Liver (tissue), 9 donors: Measurements from ENCODE around the gene FKTN. TPM values are rescaled to one million over a fixed set of nuclear protein-coding genes. Genes with fewer than 3 reads are reported as not detected.

Experiments used
- DNase-seq: peaks from one replicate; pipeline ENCODE4 v3.0.0-alpha.2; 2017; ENCODE audit warnings: low spot score
- H3K27ac ChIP-seq, 2 donors: one replicate each; pipeline ENCODE4 v1.7.0; 2013; ENCODE audit warnings: inconsistent platforms in 2 of 2, low read length in 2 of 2, control low read depth in 1 of 2, low read depth in 1 of 2, mild to moderate bottlenecking in 1 of 2
- H3K27me3 ChIP-seq, 4 donors: one replicate each; pipeline versions ENCODE4 v1.6.1 to v1.7.0; 2013; ENCODE audit warnings: low read length in 3 of 4, inconsistent platforms in 1 of 4, mild to moderate bottlenecking in 1 of 4, moderate library complexity in 1 of 4; ENCODE audit not compliant: control insufficient read depth in 4 of 4, insufficient read depth in 4 of 4
- H3K36me3 ChIP-seq, 4 donors: one replicate each; pipeline versions ENCODE4 v1.6.1 to v1.7.0; 2013; ENCODE audit warnings: low read length in 3 of 4, mild to moderate bottlenecking in 3 of 4, low read depth in 1 of 4, moderate library complexity in 1 of 4; ENCODE audit not compliant: control insufficient read depth in 4 of 4, insufficient read depth in 3 of 4
- H3K4me1 ChIP-seq, 4 donors: one replicate each; pipeline versions ENCODE4 v1.6.1 to v1.7.0; 2013; ENCODE audit warnings: low read length in 3 of 4, mild to moderate bottlenecking in 3 of 4, moderate library complexity in 1 of 4; ENCODE audit not compliant: control insufficient read depth in 4 of 4, insufficient read depth in 4 of 4
- H3K4me3 ChIP-seq, 3 donors: one replicate each; pipeline versions ENCODE4 v1.6.1 to v1.7.0; 2013; ENCODE audit warnings: low read length in 3 of 3, control low read depth in 1 of 3, low read depth in 1 of 3, mild to moderate bottlenecking in 1 of 3
- H3K9ac ChIP-seq, 2 donors: one replicate each; pipeline ENCODE4 v1.7.0; 2013; ENCODE audit warnings: low read length in 2 of 2, mild to moderate bottlenecking in 2 of 2, moderate library complexity in 2 of 2, control low read depth in 1 of 2, low read depth in 1 of 2
- H3K9me3 ChIP-seq, 4 donors: one replicate each; pipeline versions ENCODE4 v1.6.1 to v1.7.0; 2013; ENCODE audit warnings: low read length in 3 of 4; ENCODE audit not compliant: control insufficient read depth in 4 of 4
- GABPA ChIP-seq, 2 donors: IDR thresholded peaks in 1 of 2; conservative IDR thresholded peaks in 1 of 2; 2 replicates each; pipeline ENCODE4 v1.6.1; 2016; ENCODE audit warnings: antibody characterized with exemption in 2 of 2, mild to moderate bottlenecking in 1 of 2, moderate library complexity in 1 of 2
- HNF4G ChIP-seq: IDR thresholded peaks from 2 replicates; pipeline ENCODE4 v1.6.1; 2016; ENCODE audit warnings: antibody characterized with exemption
- JUND ChIP-seq, 2 donors: IDR thresholded peaks; 2 replicates each; pipeline ENCODE4 v1.6.1; 2016; ENCODE audit warnings: antibody characterized with exemption in 2 of 2
- RAD21 ChIP-seq, 2 donors: IDR thresholded peaks; 2 replicates each; pipeline ENCODE4 v1.6.1; 2016; ENCODE audit warnings: antibody characterized with exemption in 2 of 2, mild to moderate bottlenecking in 2 of 2
- RXRA ChIP-seq, 2 donors: IDR thresholded peaks; 2 replicates each; pipeline ENCODE4 v1.6.1; 2017 to 2018; ENCODE audit warnings: antibody characterized with exemption in 2 of 2, mild to moderate bottlenecking in 1 of 2
- YY1 ChIP-seq: IDR thresholded peaks from 2 replicates; pipeline ENCODE4 v1.6.1; 2016; ENCODE audit warnings: antibody characterized with exemption, mild to moderate bottlenecking
- WGBS: extraction: QIAGEN DNeasy Blood & Tissue Kit; methylation state at CpG from one replicate; pipeline ENCODE4 v1.1.7; 2013; 5-methylcytosine and 5-hydroxymethylcytosine counted together
- polyA plus RNA-seq, 2 donors: library from polyadenylated mRNA; stranded (reverse) in 1 of 2; unstranded in 1 of 2; fragments of 200-250 nt in 1 of 2; fragments of >200 nt in 1 of 2; fragmentation: Nextera tagmentation in 1 of 2; extraction: Ambion mirVana in 1 of 2; gene quantifications; one replicate each; pipeline versions ENCODE4 v1.2.1 to v1.2.3, GENCODE V29; 2013 to 2015
- total RNA-seq, 2 donors: library from RNA; depleted of rRNA; stranded (reverse); fragments of >200 nt; gene quantifications; one replicate each; pipeline ENCODE4 v1.2.3, GENCODE V29; 2014
- TF ChIP-seq, protein P1 (sequence below): IDR thresholded peaks from 2 replicates; pipeline ENCODE4 v1.6.1; 2016; ENCODE audit warnings: antibody characterized with exemption
- TF ChIP-seq, protein P2 (sequence below): fragments of 150-350 bp; IDR thresholded peaks from 2 replicates; pipeline ENCODE4 v1.5.1; 2017; ENCODE audit warnings: improper control_type of control experiment, low read depth, low read length; ENCODE audit not compliant: missing input control
- TF ChIP-seq, protein P3 (sequence below): IDR thresholded peaks from 2 replicates; pipeline ENCODE4 v1.6.1; 2016; ENCODE audit warnings: antibody characterized with exemption, mild to moderate bottlenecking
- TF ChIP-seq, protein P4 (sequence below): IDR thresholded peaks from 2 replicates; pipeline ENCODE4 v1.6.1; 2016; ENCODE audit warnings: antibody characterized with exemption
- donor health status: healthy.
- donor health status: healthy.
- donor health status: healthy.
- donor health status: healthy.
- donor health status: healthy.

FKTN gene
- total and polyA plus RNA-seq, 4 donors: 2.0 to 8.7 (median 4.5) TPM

DNA sequence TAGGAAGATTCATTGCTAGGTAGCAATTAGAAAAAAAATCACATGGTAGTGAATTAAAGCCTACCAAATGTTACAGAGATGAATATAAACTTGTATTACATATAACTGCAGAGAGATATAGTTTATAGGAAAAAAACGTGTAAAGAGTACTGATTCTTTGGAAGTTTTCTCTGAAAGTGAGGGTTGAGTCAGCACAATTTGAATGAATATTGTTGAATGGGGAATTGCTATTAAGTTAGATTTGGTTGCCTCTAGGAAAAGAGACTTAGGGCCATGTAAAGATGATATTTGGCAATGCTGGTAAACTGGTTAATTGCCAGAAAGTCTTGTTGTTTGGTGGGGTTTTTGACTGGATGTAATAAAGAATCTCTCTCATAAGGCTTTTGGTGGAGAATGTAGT is 67.2 kb downstream of the FKTN start:
- H3K36me3 ChIP-seq: peaks cover 0 to 1% (median 0%) of the 10 kb centered on the region in 4 donors
- no peak overlapping the region for H3K27ac ChIP-seq
- no peaks in the 10 kb centered on the region for H3K4me1 ChIP-seq
- H3K4me3 ChIP-seq: no peak overlapping the region
- TF ChIP-seq, protein P1, sequence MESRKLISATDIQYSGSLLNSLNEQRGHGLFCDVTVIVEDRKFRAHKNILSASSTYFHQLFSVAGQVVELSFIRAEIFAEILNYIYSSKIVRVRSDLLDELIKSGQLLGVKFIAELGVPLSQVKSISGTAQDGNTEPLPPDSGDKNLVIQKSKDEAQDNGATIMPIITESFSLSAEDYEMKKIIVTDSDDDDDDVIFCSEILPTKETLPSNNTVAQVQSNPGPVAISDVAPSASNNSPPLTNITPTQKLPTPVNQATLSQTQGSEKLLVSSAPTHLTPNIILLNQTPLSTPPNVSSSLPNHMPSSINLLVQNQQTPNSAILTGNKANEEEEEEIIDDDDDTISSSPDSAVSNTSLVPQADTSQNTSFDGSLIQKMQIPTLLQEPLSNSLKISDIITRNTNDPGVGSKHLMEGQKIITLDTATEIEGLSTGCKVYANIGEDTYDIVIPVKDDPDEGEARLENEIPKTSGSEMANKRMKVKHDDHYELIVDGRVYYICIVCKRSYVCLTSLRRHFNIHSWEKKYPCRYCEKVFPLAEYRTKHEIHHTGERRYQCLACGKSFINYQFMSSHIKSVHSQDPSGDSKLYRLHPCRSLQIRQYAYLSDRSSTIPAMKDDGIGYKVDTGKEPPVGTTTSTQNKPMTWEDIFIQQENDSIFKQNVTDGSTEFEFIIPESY: no peak
- TF ChIP-seq JUND (IDR thresholded peaks at IDR 0.05): no peak
- no peak for TF ChIP-seq YY1
- no peak overlapping the region for H3K9ac ChIP-seq
- no peak for DNase-seq
- 84% methylated on average over 1 of the region's 1 CpG for WGBS
- H3K27me3 ChIP-seq: no peaks in the 10 kb centered on the region
- H3K9me3 ChIP-seq: no peaks in the 10 kb centered on the region

DNA sequence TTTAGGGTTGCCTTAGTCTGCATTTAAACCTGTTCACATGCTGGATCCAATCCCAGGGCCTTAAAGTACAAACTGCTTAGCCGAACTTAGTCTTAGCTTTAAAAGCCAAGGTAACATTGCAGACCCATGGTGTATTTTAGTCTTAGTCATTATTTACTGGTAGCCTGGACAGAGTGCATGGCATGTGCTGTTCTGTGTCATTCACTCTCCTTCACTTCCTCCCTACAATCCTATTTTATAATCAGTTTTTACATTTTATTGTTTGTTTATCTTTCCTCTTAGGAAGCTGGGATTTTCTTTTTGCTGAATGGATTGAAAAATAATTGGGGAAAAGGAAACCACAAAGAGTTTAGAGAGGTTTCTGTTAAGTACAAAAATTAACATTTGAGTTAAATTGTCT is 74.9 kb downstream of the FKTN start:
- Histone ChIP-seq H3K27ac (no peak overlapping the region), H3K4me3 (no peak overlapping the region), H3K36me3 (peaks cover 0 to 2% (median 0%) of the 10 kb centered on the region in 4 donors), H3K9ac (no peak overlapping the region), H3K27me3 (no peaks in the 10 kb centered on the region), H3K4me1 (no peaks in the 10 kb centered on the region), H3K9me3 (no peaks in the 10 kb centered on the region)
- 79% methylated on average over 1 of the region's 1 CpG for WGBS
- TF ChIP-seq RXRA (IDR thresholded peaks at IDR 0.05) (no peak), GABPA (IDR thresholded peaks at IDR 0.05 in 1 of 2, conservative IDR thresholded peaks at IDR 0.05 in 1 of 2) (no peak), RAD21 (IDR thresholded peaks at IDR 0.05) (no peak), HNF4G (no peak), JUND (IDR thresholded peaks at IDR 0.05) (no peak)
- TF ChIP-seq, protein P2, sequence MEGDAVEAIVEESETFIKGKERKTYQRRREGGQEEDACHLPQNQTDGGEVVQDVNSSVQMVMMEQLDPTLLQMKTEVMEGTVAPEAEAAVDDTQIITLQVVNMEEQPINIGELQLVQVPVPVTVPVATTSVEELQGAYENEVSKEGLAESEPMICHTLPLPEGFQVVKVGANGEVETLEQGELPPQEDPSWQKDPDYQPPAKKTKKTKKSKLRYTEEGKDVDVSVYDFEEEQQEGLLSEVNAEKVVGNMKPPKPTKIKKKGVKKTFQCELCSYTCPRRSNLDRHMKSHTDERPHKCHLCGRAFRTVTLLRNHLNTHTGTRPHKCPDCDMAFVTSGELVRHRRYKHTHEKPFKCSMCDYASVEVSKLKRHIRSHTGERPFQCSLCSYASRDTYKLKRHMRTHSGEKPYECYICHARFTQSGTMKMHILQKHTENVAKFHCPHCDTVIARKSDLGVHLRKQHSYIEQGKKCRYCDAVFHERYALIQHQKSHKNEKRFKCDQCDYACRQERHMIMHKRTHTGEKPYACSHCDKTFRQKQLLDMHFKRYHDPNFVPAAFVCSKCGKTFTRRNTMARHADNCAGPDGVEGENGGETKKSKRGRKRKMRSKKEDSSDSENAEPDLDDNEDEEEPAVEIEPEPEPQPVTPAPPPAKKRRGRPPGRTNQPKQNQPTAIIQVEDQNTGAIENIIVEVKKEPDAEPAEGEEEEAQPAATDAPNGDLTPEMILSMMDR: no peak
- TF ChIP-seq, protein P3, sequence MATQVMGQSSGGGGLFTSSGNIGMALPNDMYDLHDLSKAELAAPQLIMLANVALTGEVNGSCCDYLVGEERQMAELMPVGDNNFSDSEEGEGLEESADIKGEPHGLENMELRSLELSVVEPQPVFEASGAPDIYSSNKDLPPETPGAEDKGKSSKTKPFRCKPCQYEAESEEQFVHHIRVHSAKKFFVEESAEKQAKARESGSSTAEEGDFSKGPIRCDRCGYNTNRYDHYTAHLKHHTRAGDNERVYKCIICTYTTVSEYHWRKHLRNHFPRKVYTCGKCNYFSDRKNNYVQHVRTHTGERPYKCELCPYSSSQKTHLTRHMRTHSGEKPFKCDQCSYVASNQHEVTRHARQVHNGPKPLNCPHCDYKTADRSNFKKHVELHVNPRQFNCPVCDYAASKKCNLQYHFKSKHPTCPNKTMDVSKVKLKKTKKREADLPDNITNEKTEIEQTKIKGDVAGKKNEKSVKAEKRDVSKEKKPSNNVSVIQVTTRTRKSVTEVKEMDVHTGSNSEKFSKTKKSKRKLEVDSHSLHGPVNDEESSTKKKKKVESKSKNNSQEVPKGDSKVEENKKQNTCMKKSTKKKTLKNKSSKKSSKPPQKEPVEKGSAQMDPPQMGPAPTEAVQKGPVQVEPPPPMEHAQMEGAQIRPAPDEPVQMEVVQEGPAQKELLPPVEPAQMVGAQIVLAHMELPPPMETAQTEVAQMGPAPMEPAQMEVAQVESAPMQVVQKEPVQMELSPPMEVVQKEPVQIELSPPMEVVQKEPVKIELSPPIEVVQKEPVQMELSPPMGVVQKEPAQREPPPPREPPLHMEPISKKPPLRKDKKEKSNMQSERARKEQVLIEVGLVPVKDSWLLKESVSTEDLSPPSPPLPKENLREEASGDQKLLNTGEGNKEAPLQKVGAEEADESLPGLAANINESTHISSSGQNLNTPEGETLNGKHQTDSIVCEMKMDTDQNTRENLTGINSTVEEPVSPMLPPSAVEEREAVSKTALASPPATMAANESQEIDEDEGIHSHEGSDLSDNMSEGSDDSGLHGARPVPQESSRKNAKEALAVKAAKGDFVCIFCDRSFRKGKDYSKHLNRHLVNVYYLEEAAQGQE: no peak
- TF ChIP-seq, protein P1: no peak
- TF ChIP-seq, protein P4, sequence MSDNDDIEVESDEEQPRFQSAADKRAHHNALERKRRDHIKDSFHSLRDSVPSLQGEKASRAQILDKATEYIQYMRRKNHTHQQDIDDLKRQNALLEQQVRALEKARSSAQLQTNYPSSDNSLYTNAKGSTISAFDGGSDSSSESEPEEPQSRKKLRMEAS: no peak
- DNase-seq: no peak
